GM23248 (cell line): ENCODE measurements around the gene ARHGEF1.

Experiments
- EZH2 ChIP-seq: fragments of 200-600 bp; sonication (generic); IDR thresholded peaks from 2 replicates; pipeline ENCODE4 v1.6.1; 2018; ENCODE audit warnings: antibody characterized with exemption, mild to moderate bottlenecking; ENCODE audit not compliant: insufficient read depth, poor library complexity, severe bottlenecking
- EZH2phosphoT487 ChIP-seq: fragments of 200-600 bp; sonication (generic); IDR thresholded peaks from 2 replicates; pipeline ENCODE4 v1.6.1; 2018; ENCODE audit warnings: antibody characterized with exemption, moderate library complexity, mild to moderate bottlenecking, low read depth; ENCODE audit not compliant: insufficient read depth

GRCh38 chr19:41906916-41907680, 24.1 kb downstream of the ARHGEF1 start:
- TF ChIP-seq EZH2phosphoT487, result no peak
- TF ChIP-seq EZH2, result no peak
